Right forelimb (tissue), 1 donor: ENCODE results near the gene ALDH3A1.

ENCODE experiments used
- DNase-seq: peaks from one replicate; pipeline ENCODE4 v3.0.0-alpha.2; 2018

The ALDH3A1 gene

GRCh38 chr17:19759568-19760549, 11.8 kb upstream of the ALDH3A1 start:
- DNase-seq, result no peak

GRCh38 chr17:19757536-19758180, 9.6 kb upstream of the ALDH3A1 start:
- DNase-seq, result no peak

- no peak for DNase-seq
Observed at GRCh38 chr17:19756546-19756945, 8.4 kb upstream of the ALDH3A1 start.

- no peak for DNase-seq
Observed at GRCh38 chr17:19755821-19756510, 7.9 kb upstream of the ALDH3A1 start.

- no peak for DNase-seq
Observed at GRCh38 chr17:19755392-19755791, 7.3 kb upstream of the ALDH3A1 start.

GRCh38 chr17:19753661-19754463, 5.8 kb upstream of the ALDH3A1 start:
- DNase-seq, result peak; percentile 24

- peak; percentile 51 for DNase-seq
Observed at GRCh38 chr17:19753051-19753509, 5.0 kb upstream of the ALDH3A1 start.

- DNase-seq, result peak; percentile 23
Observed at GRCh38 chr17:19752216-19753050, 4.3 kb upstream of the ALDH3A1 start.

- DNase-seq, result no peak
Observed at GRCh38 chr17:19750835-19751234, 2.7 kb upstream of the ALDH3A1 start.

GRCh38 chr17:19750020-19750572, 2.0 kb upstream of the ALDH3A1 start:
- DNase-seq, result no peak

GRCh38 chr17:19748807-19749193, 702 bp upstream of the ALDH3A1 start:
- no peak for DNase-seq

GRCh38 chr17:19747159-19747719, 859 bp downstream of the ALDH3A1 start:
- DNase-seq, result no peak

GRCh38 chr17:19746517-19746916, 1.6 kb downstream of the ALDH3A1 start:
- no peak for DNase-seq

GRCh38 chr17:19744922-19745757, 3.0 kb downstream of the ALDH3A1 start:
- DNase-seq, result peak; percentile 90

GRCh38 chr17:19744492-19744891, 3.6 kb downstream of the ALDH3A1 start:
- DNase-seq, result no peak

- DNase-seq, result no peak
Observed at GRCh38 chr17:19743101-19744100, 4.7 kb downstream of the ALDH3A1 start.

GRCh38 chr17:19742495-19742894, 5.6 kb downstream of the ALDH3A1 start:
- no peak for DNase-seq

GRCh38 chr17:19741832-19742457, 6.2 kb downstream of the ALDH3A1 start:
- no peak for DNase-seq
